Fibroblast of lung (primary cell): ENCODE measurements around the gene TGM6. TPM values are rescaled to one million over a fixed set of nuclear protein-coding genes. Genes with fewer than 3 reads are reported as not detected.
"Not testable (repeated sequence)": the region's sequence is repeated elsewhere in the genome, so short reads cannot be mapped to it uniquely, and the experiment has no call there.

ENCODE experiments used
- DNase-seq, 2 donors: peaks; one replicate each; pipeline versions ENCODE4 v3.0.0 to v3.0.0-alpha.2; 2010; ENCODE audit warnings: low read depth in 2 of 2
- H2AFZ ChIP-seq: 2 replicates; pipeline ENCODE4 v1.5.1; 2012; ENCODE audit warnings: low read length, control low read depth, inconsistent platforms
- H3K27ac ChIP-seq: 2 replicates; pipeline ENCODE4 v1.5.1; 2011; ENCODE audit warnings: low read length, control low read depth; ENCODE audit not compliant: insufficient read depth
- H3K27me3 ChIP-seq: 2 replicates; pipeline ENCODE4 v1.5.1; 2011; ENCODE audit warnings: mild to moderate bottlenecking, low read length; ENCODE audit not compliant: control insufficient read depth, insufficient read depth
- H3K36me3 ChIP-seq: 2 replicates; pipeline ENCODE4 v1.5.1; 2011; ENCODE audit warnings: low read length; ENCODE audit not compliant: control insufficient read depth, insufficient read depth
- H3K4me1 ChIP-seq: 2 replicates; pipeline ENCODE4 v1.5.1; 2011; ENCODE audit warnings: low read length; ENCODE audit not compliant: control insufficient read depth, insufficient read depth; ENCODE audit errors: extremely low read depth
- H3K4me2 ChIP-seq: 2 replicates; pipeline ENCODE4 v1.5.1; 2011; ENCODE audit warnings: low read length, control low read depth; ENCODE audit not compliant: insufficient read depth; ENCODE audit errors: extremely low read depth
- H3K4me3 ChIP-seq, 4 experiments: fragments of 200-600 bp in 1 of 4; sonication (generic) in 1 of 4; replicated peaks in 1 of 4; 2 replicates each; pipeline ENCODE4 v1.5.1; 2011 to 2016; ENCODE audit warnings: low read length in 4 of 4, low read depth in 3 of 4, mild to moderate bottlenecking in 3 of 4, control low read depth in 2 of 4, inconsistent platforms in 1 of 4, mixed read lengths in 1 of 4; ENCODE audit not compliant: insufficient read depth in 1 of 4; ENCODE audit errors: control extremely low read depth in 1 of 4
- H3K79me2 ChIP-seq: 2 replicates; pipeline ENCODE4 v1.5.1; 2012; ENCODE audit warnings: mild to moderate bottlenecking, low read length, inconsistent platforms; ENCODE audit not compliant: control insufficient read depth, insufficient read depth
- H3K9ac ChIP-seq: 2 replicates; pipeline ENCODE4 v1.5.1; 2011; ENCODE audit warnings: mild to moderate bottlenecking, low read length, control low read depth; ENCODE audit not compliant: insufficient read depth
- H3K9me3 ChIP-seq: 2 replicates; pipeline ENCODE4 v1.5.1; 2012; ENCODE audit warnings: low read depth, low read length; ENCODE audit not compliant: control insufficient read depth, insufficient read depth
- H4K20me1 ChIP-seq: 2 replicates; pipeline ENCODE4 v1.5.1; 2011; ENCODE audit warnings: low read length; ENCODE audit not compliant: control insufficient read depth, insufficient read depth; ENCODE audit errors: extremely low read depth
- EZH2 ChIP-seq: IDR thresholded peaks from 2 replicates; pipeline ENCODE4 v1.5.1; 2012; ENCODE audit warnings: low read length, control low read depth, mild to moderate bottlenecking; ENCODE audit errors: missing control alignments
- polyA plus RNA-seq, 2 donors: library from polyadenylated mRNA; depleted of rRNA in 1 of 2; stranded (reverse) in 1 of 2; unstranded in 1 of 2; fragments of >200 nt; gene quantifications; 2 replicates each; pipeline ENCODE4 v1.2.1, GENCODE V29; 2011 to 2012; ENCODE audit warnings: missing spikeins in 1 of 2
- total RNA-seq: library from RNA; depleted of rRNA; stranded (reverse); fragments of >200 nt; gene quantifications from 2 replicates; pipeline ENCODE4 v1.2.1, GENCODE V29; 2014
- TF ChIP-seq, protein P1 (sequence below), 2 donors: IDR thresholded peaks in 1 of 2; conservative IDR thresholded peaks in 1 of 2; 1 replicate in 1 of 2; 2 replicates in 1 of 2; pipeline ENCODE4 v1.5.1; 2011 to 2012; ENCODE audit warnings: low read length in 2 of 2, control low read depth in 1 of 2, inconsistent platforms in 1 of 2, low read depth in 1 of 2, mild to moderate bottlenecking in 1 of 2

The TGM6 gene
- total and polyA plus RNA-seq, 2 donors (not counting 1 experiment from before 2014, with no cell fraction given), result not detected

DNA sequence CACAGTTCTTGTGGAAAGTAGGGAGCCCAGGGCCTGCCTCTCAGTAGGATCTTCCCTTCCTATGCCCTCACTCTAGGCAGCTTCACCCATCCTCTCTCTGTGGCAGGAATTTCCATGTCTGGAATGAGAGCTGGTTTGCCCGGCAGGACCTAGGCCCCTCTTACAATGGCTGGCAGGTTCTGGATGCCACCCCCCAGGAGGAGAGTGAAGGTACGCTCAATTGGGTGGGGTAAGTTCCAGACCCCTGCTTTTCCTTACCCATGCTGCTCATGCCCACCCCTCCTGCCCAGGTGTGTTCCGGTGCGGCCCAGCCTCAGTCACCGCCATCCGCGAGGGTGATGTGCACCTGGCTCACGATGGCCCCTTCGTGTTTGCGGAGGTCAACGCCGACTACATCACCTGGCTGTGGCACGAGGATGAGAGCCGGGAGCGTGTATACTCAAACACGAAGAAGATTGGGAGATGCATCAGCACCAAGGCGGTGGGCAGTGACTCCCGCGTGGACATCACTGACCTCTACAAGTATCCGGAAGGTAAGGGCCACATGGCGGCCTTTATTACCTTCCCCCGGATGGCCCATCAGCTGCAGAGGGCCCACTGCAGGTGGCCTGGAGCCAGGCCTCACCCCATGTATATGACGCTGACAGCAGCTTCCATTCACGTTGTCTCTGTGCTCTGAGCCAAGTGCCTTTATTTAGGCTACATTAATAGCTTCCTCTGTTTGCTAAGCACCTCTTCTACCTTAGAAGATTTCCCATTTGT, 22.8 kb downstream of the TGM6 start:
- Histone ChIP-seq H3K79me2 (no peaks in the 10 kb centered on the region), H3K4me3 (no peak overlapping the region), H2AFZ (no peak overlapping the region), H4K20me1 (no peaks in the 10 kb centered on the region), H3K27me3 (no peaks in the 10 kb centered on the region), H3K4me1 (no peaks in the 10 kb centered on the region), H3K36me3 (no peaks in the 10 kb centered on the region), H3K27ac (no peak overlapping the region), H3K9ac (no peak overlapping the region), H3K9me3 (no peaks in the 10 kb centered on the region), H3K4me2 (no peak overlapping the region)
- no peak for DNase-seq
- TF ChIP-seq, protein P1, sequence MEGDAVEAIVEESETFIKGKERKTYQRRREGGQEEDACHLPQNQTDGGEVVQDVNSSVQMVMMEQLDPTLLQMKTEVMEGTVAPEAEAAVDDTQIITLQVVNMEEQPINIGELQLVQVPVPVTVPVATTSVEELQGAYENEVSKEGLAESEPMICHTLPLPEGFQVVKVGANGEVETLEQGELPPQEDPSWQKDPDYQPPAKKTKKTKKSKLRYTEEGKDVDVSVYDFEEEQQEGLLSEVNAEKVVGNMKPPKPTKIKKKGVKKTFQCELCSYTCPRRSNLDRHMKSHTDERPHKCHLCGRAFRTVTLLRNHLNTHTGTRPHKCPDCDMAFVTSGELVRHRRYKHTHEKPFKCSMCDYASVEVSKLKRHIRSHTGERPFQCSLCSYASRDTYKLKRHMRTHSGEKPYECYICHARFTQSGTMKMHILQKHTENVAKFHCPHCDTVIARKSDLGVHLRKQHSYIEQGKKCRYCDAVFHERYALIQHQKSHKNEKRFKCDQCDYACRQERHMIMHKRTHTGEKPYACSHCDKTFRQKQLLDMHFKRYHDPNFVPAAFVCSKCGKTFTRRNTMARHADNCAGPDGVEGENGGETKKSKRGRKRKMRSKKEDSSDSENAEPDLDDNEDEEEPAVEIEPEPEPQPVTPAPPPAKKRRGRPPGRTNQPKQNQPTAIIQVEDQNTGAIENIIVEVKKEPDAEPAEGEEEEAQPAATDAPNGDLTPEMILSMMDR (conservative IDR thresholded peaks at IDR 0.05 in 1 of 2, IDR thresholded peaks at IDR 0.05 in 1 of 2; ENCODE audit: low read depth in 1 of 2, low read length in 2 of 2), result no peak
- no peak for TF ChIP-seq EZH2

DNA sequence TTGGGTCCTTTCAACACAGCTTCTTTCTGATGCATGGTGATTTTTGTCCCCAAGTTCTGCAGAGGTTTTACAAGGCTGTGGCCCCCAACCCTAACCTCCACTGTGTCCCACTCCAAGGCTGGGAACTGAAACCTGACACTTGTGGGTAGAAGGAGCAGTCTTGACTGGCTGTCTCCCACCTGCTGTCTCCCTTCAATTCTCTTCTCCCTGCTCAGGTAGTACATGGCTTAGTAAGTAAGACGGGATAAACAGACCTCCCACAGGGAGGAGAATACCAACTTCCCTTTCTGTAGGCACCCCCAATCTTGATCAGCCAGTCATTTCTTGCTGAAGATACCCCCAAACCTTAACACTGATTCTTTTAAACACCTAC, 25.0 kb downstream of the TGM6 start:
- no peaks in the 10 kb centered on the region for H3K79me2 ChIP-seq
- no peak overlapping the region for H3K9ac ChIP-seq
- no peaks in the 10 kb centered on the region for H4K20me1 ChIP-seq
- H3K27me3 ChIP-seq, result no peaks in the 10 kb centered on the region
- no peaks in the 10 kb centered on the region for H3K9me3 ChIP-seq
- no peaks in the 10 kb centered on the region for H3K36me3 ChIP-seq
- no peak overlapping the region for H3K4me3 ChIP-seq
- no peak overlapping the region for H2AFZ ChIP-seq
- no peak for DNase-seq
- TF ChIP-seq EZH2, result no peak
- TF ChIP-seq, protein P1 (conservative IDR thresholded peaks at IDR 0.05 in 1 of 2, IDR thresholded peaks at IDR 0.05 in 1 of 2; ENCODE audit: low read depth in 1 of 2, low read length in 2 of 2), result no peak
- no peak overlapping the region for H3K4me2 ChIP-seq
- H3K27ac ChIP-seq, result no peak overlapping the region
- H3K4me1 ChIP-seq, result no peaks in the 10 kb centered on the region

DNA sequence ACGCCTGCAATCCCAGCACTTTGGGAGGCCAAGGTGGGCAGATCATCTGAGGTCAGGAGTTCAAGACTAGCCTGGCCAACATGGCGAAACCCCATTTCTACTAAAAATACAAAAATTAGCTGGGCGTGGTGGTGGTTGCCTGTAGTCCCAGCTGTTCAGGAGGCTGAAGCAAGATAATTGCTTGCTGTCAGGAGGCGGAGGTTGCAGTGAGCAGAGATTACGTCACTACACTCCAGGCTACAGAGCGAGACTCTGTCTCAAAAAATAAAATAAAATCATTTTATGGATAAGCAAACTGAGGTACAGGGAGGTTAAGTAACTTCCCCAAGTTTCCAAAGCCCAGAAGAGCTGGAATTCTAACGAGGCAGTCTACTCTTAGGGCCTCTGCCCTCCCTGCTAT, 26.7 kb downstream of the TGM6 start:
- H3K27ac ChIP-seq, H3K27me3 ChIP-seq, H2AFZ ChIP-seq, H3K4me3 ChIP-seq, H3K4me2 ChIP-seq, H4K20me1 ChIP-seq, DNase-seq, H3K36me3 ChIP-seq, H3K9me3 ChIP-seq, H3K9ac ChIP-seq, H3K79me2 ChIP-seq, H3K4me1 ChIP-seq: not testable (repeated sequence)
